Activated T-cell treated with anti-CD3 and anti-CD28 coated beads for 48 hours (primary cell): ENCODE results near the gene DNAH10.
A peak's percentile ranks its signal among the peaks of the same experiment; 100 is the strongest.

Experiments
- DNase-seq: peaks from one replicate; pipeline ENCODE4 v3.0.0-alpha.2; 2020; ENCODE audit warnings: low read depth

The DNAH10 gene

DNA sequence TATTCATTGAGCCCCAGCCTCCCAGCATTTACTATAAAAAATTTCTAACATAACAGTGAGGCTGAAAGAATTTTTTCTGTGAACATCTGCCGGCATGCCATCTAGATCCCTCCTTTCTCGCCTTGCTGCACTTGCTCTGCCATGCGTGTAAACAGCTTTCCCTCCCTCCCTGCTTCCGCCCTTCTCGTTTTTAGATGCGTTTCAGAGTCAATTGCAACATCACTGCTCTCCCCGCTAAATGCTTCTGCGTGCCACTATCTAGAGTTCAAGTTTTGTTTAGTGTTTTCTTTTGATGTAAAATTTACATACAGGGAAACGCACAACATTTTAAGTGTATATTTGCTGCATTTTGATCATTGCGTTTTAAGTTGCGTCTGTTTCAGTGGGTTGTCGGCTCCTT, 126.9 kb downstream of the DNAH10 start:
- DNase-seq: no peak

DNA sequence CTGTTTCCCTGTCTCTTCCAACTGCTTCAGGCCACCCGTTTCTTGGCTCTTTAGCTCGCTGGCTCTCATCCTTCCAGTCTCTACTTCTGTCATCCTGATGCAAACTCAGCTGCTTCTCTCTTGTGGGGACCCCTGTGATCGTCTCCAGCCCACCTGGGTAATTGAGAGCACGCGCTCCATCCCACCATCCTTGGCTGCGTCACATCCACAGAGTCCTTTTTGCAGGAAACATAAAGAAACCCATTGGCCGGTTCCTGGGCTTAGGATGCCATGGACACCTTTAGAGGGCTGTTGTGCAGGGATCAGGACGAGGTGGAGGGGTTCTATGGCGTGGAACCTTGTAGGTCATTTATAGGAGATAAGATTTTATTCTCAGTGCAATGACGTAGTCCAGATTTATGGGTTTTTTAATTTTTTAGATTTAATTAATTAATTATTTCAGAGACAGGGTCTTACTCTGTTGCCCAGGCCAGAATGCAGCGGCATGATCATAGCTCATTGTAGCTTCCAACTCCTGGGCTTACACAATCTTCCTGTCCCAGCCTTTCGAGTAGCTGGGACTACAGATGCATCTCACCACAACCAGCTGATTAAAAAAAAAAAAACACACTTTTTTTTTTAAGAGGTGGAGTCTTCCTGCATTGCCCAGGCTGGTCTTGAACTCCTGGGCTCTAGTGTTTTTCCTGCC, 127.9 kb downstream of the DNAH10 start:
- no peak for DNase-seq

DNA sequence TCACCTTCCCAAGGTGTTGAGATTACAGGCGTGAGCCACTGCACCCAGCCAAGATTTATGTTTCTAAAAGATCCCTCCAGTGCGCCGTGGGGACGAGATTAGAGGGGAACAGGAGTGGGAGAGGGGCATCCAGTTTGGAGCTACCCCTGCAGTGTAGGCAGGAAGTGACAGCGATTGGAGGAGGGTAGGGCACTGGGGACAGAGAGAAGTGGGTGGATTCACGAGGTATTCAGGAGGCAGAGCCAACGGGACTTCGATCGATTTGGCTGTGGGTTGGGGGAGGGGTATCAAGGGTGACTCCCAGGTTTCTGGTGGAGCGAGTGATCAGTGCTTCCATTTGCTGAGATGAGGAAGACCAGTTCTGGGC, 128.4 kb downstream of the DNAH10 start:
- no peak for DNase-seq

DNA sequence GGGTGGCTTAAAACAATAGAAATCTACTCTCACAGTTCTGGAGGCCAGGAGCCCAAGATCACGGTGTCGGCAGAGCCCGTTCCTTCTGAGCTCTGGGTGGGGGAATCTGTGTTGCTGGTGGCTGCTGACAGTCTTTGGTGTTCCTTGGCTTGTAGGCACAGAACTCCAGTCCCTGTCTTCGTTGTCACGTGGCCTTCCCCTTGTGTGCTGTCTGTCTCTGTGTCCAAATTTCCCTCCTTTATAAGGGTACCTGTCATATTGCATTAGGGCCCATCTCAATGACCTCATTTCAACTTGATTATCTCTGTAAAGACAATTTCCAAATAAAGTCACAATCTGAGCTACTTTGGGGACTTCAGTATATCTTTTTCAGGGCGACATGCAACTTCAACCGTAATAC, 128.9 kb downstream of the DNAH10 start:
- DNase-seq: no peak

DNA sequence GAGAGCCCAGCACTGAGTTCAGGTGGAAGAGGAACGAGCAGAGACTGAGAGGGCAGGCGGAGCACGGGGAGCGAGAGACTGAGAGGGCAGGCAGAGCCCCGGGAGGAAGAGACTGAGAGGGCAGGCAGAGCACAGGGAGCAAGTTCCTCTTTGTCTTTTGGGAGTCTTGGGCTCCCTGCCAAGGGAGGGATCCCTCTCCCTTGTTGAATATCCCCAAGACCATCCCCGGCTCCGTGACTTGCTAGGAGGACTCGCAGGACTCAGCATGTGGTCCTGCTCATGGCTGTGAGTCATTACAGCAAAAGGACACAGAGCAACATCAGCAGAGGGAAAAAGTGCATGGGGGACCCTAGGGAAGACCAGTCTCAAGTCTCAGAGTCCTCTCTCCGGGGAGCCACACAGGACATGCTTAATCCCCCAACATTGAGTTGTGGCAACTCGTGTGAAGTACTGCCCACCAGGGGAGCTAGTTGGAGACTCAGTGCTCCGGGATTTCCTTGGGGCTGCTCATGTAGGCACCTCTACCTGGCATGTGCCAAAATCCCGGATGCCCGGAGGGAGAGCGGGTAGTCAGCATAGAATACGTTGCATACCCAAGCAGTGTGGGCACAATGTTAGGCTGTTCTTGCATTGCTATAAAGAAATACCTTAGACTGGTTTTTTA, 129.5 kb downstream of the DNAH10 start:
- DNase-seq: no peak

DNA sequence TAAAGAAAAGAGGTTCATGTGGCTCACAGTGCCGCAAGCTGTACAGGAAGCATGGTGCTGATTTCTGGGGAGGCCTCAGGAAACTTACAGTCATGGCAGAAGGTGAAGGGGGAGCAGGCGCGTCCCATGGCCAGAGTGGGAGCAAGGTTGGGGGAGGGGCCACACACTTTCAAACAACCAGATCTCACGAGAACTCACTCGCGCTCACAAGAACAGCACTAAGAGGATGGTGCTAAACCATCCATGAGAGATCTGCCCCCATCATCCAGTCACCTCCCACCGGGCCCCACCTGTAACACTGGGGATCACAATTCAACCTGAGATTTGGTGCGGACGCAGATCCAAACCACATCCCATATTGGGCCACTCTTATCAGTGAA, 130.1 kb downstream of the DNAH10 start:
- no peak for DNase-seq

DNA sequence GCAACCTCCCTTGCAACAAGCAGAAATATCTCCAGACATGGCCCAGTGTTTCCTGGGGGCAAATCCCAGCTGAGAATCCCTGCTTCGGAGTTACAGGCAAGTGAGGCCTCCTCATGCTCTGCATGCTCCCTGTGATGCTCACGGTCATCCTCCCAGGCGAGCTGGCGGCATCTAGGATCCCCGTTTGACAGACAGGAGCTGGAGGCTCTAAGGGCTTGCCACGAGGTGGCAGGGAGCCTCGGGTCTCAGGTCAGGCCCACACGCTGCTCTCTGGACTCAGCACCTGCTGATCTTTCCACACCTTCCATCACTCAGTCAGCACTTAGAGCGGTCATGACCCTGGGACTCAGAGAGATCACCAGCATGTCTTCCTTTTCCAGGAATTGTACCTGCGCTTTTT, 130.8 kb downstream of the DNAH10 start:
- no peak for DNase-seq

DNA sequence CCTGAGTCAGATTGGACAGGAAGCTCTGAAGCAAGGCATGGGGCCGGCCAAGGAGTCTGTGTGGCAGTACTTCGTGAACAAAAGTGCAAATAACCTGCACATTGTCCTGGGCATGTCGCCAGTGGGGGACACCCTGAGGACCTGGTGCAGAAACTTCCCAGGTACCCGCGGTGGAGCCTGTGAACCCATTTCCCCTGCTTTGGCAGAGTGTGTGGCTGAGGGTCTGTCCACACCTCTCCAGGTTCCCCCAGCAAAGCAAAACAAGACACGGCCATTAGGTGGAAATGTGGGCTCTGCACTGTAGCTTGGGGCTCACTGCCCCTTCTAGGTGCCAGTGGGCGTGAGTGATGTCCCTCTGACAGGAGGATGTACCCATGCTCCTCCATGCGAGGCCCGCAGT, 131.2 kb downstream of the DNAH10 start:
- no peak for DNase-seq

DNA sequence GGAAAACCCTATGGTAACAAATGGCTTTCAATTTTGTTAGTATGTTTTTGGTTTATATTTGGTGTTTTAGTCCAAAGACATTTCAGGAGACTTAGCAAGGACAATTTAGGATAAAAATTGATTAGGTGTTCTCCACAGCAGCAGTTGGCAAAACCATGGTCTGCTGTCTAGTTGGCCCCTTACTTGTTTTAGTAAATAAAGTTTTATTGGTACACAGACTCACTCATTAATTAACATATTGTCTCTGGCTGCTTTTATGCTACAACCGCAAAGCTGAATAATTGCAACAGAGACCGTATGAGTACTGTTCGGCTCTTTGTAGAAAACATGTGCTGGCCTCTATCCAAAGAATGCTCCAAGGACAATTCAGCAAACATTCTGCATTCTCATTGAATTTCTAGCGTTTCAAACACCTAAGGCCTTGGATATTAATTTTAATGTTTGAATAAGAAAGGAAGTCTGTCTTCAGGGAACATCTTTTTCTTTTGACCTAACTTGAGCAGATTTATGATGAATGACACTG, 132.8 kb downstream of the DNAH10 start:
- DNase-seq: no peak

DNA sequence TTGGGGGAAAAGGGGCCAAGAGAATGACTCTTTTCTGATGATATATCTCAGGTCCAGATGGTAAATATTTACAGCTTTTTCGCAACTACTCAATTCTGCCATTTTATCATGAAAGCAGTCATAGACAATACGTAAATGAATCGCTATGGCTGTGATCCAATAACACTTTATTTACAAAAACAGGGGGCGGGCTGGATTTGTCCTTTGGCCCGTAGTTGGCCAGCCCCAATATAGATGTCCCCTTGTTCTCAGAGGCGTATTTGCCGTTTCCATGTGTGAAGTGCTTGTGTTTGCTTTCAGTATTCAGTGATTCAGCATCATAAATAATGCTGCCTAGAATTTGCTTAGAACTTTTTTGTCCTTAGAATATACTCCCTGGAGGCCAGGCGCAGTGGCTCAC, 133.3 kb downstream of the DNAH10 start:
- no peak for DNase-seq

DNA sequence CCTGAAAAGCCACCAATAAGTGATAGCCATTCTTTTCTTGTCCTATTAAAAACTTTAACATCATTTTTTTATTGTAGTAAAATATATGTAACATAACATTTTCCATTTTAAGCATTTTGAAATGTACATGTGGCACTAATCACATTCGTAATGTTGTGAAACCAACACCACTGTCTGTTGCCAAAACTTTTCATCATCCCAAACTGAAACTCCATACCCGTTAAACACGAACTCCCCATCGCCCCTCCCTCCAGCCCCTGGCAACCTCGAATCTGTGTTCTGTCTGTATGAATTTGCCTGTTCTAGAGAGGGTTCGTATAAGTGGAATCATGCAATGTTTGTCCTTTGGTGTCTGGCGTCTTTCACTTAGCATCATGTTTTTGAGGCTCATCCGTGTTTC, 134.7 kb downstream of the DNAH10 start:
- DNase-seq: no peak

DNA sequence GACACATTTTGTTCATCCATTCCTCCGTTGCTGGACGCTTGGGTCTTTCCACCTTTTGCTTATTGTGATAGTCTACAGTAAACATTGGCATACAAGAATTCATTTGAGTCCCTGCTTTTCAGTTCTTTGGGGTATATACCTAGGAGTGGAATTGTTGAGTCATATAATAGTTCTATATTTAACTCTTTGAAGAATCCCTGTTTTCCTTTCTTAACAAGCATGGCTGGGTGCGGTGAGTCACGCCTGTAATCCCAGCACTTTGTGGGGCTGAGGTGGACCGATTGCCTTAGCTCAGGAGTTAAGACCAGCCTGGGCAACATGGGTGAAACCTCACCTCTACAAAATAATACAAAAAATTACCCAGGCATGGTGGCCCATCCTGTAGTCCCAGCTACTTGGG, 135.1 kb downstream of the DNAH10 start:
- no peak for DNase-seq

DNA sequence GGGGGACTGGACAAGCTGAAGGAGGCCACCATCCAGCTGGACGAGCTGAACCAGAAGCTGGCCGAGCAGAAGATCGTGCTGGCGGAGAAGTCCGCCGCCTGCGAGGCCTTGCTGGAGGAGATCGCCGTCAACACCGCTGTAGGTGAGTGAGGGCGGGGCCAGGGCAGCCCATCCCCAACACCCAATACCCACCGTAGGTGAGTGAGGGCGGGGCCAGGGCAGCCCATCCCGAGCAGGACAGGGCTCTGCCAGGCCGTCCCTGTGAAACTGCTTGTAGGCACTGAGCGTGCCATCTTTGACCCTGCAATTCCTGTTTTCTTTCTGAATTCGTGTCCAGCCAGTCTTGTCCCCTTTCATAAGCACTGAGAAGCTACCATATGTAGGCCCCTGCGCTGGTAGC, 136.6 kb downstream of the DNAH10 start:
- DNase-seq: no peak

DNA sequence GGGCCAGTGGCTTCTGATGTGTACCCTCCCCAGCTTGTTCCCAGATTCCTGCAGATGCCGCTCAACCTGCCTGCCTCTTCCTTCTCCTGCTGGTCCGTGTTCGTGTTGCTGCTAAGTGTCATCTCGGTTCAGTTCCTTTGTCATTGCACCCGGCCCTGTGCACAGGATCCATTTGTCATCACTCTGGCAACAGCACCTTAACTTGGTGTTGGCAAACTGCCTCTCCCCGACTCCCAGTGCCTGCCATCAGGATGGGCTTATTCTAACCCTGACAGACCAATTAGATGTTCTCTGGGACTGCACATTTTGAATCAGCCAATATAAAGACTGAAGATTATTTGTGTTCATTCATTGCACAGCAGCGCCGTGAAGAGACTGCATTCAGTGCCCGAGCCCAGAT, 137.3 kb downstream of the DNAH10 start:
- DNase-seq: no peak

DNA sequence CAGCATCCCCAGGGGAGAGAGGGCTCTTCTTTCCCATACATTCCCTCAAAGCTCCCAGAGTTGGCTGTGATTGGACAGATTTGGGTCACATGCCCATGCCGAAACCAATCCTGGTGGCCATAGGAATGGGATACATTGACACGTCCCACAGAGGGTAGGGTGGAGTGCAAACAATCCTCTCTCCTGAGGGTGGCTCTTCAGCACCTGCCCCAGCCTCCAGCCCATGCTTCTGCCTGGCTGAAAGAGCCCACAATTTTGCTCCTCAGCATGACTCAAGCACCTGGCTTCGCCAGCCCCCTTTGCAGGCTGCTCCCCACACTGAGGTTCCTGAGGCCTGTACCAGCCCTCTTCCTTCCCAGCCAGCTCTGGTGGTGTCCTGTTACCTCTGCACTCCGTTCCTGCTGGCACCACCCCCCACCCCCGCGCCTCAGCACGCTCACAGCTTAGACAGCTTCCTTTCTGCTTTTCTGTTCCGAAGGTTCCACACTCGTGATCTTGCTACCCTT, 138.8 kb downstream of the DNAH10 start:
- peak; percentile 15 for DNase-seq

DNA sequence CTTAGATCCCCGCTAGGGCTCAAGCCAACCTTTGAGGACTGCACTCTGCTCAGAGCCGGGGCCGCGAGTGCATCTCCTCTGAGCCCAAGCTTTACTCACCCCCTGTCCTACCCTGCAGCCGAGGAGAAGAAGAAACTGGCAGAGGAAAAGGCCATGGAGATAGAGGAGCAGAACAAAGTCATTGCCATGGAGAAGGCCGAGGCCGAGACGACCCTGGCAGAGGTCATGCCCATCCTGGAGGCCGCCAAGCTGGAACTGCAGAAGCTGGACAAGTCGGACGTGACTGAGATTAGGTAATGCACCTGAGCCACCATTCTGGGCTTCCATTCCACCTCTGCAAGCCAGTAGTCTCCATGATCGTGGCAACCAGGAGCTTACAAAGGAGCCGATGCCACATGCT, 140.7 kb downstream of the DNAH10 start:
- DNase-seq: no peak

DNA sequence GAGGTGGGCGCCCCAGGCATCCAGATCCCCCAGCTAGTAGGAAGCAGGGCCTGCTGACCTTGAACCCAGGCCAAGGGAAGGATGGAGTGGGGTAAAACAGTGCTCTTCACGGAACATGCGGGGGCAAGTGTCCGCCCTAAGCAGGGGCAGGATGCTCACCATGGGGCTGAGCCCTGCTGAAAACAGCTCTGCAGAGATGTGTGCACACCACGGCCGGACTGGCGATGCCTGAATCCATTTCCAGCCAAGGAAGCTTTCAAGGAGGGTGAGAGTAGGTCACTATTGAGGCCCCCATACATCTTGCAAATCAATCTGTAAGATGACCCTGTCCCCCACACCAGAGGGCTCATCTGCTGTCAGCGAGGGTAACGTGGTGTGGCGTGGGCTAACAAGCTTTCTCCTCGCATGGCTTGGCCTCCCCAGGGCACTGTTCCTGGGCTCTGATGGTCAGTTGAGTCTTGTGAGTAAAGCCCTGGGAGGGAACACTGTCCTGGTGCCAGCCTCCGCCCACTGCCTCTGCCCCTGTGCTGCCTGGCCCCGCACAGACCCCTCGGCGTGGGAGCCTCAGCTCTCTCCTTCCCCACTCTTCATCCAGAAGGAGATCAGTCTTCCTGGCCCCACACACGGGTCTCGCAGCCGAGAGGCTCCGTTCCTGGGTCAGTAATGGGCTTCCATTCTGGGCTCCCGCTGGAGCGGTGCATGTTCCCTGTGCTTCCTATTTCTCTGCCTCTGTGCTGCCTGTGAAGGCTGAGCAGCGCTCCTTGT, 141.4 kb downstream of the DNAH10 start:
- DNase-seq: no peak

DNA sequence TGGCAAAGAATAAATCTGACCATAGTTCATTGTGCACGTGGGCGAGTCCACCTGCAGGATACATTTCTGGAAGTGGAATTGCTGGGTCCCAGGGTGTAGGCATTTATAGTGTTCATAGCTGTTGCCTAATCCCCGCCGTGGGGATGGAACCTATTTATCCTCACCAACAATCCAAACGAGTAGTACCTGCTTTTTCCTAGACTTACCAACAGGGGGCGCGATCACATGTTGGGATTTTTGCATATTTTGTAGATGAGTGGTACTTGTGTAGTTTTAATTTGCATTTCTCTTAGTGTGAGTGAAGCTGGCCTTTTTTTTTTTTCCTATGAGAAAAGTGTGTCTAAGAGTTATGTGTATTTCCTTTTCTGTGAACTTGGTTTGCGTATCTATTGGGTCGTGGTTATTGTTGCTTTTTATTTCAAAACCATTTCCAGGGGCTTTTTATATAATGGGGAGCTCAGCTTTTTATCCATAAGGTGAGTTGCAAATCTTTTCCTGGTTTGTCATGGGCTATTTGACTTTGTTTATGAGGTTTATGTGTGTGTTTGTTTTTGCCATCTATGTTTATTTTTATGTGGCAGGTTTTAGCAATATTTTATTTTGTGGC, 143.3 kb downstream of the DNAH10 start:
- peak; percentile 49 for DNase-seq

DNA sequence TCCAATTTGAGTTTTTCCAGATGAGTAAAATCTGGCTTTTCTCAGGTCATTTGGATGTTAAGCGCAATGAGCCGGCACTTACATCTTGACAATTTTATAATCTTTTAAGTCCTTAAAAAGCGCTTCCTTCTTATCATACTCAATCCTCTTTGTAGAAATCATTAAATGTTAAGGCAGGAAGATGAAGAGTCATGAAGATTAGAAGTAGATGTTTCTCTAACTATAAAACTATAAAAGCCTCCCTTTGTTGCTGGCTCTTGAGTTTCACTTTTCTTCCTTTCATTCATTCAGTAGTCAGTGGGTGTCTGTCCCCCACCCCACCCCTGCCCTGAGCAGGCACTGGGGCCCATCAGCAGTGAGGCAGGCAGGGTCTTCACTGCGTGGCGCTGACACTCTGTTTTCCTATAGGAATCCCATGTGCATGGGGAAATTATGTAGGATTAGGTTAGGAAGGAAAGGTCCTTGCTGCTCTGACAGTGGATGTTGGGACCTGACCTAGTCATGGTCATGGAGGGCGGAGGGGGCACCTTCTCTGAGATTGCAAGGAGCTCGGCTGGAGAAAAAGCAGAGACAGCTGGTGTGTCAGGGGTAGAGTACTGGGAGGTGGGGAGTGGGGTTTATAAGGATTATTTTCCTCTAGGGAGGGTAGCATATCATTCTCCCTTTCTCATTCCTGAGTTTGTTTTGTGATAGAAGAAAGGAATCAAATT, 144.8 kb downstream of the DNAH10 start:
- DNase-seq: no peak

DNA sequence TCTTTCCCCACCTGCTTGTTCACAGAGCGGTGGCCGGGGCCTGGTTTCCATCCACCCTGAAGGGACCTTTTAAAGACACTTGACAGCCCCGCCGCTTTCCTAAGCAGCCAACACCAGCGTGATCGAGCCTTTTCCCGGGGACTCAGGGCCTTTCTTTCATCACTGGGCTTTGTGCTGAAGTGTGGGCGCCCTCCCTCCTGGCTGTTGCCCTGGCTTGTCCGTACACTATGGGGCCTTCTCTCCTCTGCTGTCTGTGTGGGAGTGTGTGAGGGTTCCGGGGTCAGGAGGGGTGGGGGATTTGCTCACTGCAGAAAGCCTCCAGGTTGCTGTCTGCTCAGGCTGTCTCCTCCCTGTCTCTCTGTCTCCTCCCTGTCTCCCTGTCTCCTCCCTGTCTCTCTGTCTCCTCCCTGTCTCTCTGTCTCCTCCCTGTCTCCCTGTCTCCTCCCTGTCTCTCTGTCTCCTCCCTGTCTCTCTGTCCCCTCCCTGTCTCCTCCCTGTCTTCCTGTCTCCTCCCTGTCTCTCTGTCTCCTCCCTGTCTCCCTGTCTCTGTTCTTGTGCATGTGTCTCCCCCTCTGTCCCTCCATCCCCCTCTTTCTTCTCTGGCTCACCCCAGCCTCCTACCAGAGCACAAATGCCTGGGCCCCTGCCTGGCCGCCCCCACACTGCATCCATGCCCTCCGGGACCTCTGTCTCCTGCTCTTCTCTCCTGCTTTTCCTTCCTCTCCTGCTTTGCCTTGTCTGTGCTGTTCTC, 145.8 kb downstream of the DNAH10 start:
- no peak for DNase-seq
